Stimulated activated CD4-positive, alpha-beta T cell treated with anti-CD3 and anti-CD28 coated beads, TNF-alpha, amount 100 ng/mL, for 48 hours (primary cell): ENCODE measurements around the gene PPP1R13L.

ENCODE experiments used
- DNase-seq, 3 donors: peaks; one replicate each; pipeline ENCODE4 v3.0.0-alpha.2; 2020; ENCODE audit warnings: low read depth in 3 of 3

Gene PPP1R13L

GRCh38 chr19:45407091-45407375, 2.2 kb upstream of the PPP1R13L start:
- DNase-seq = no peak

GRCh38 chr19:45406226-45407090, 1.6 kb upstream of the PPP1R13L start, which contains the start of gene POLR1G:
TSS of gene POLR1G (plus strand) at chr19:45406644. CDS start at chr19:45406697, 53 bp downstream.
- peak; percentile 60 to 75 (median 65) for DNase-seq

- peak; percentile 68 to 79 (median 77) for DNase-seq
These were observed 761 bp upstream of the PPP1R13L start for GRCh38 chr19:45405435-45406225.

GRCh38 chr19:45403781-45404556, 900 bp downstream of the PPP1R13L start:
- DNase-seq = peak; percentile 44 to 67 (median 55)

DNA sequence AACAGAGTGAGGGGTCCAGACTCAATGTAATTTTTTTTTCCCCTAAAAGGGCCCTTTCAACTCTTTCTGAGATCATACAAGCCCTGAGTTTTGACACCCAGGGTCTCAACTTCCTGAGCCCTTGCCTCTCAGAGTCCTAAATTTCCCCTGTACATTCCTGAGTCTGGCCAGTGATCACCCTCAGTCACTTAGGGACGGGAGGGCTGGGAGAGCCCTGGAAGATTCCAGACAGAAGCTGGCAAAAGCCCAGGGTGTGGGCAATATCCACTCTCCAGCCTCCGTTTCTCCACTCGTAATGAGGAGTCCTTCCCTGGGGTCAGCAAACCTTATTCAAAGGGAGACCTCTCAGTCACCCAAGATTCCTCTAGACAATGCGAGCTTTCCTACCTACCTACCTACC, 1.6 kb downstream of the PPP1R13L start:
- no peak for DNase-seq

DNA sequence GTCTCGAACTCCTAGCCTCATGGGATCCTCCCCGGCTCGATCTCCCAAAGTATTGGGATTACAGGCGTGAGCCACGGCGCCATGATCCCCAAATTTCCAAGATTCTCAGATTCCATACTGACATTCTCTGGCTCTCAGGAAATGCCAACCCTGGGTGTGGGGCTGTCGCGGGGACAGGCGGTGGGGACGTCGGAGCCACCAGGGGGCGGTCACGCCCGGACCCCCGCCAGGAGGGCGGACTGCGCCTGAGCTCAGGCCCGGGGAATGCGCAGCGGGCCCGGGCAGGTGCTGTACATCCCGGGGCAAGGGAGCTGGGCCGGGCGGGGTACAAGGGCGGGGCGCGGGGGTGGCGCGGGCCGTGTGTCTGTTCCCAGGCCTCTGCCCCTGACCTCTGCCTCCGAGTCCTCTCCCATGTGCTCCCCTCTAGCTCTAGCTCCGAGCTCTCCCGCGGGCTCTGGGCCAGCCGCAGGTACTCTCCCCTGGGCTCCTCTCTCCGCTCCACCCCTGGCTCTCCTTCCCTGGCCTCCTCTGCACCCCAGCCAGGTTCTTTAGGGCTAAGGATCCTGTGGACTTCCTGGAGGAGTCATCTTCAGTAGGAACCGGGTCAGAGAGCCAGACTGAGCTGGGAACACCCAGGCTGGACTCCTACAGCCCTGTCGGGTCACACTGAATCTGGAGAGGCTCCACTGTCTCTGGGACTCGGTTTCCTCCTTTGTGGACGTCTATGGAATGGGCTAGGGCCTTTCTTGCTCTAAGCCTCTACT, 2.4 kb downstream of the PPP1R13L start:
- DNase-seq = no peak

- DNase-seq = no peak
These were observed 3.1 kb downstream of the PPP1R13L start for GRCh38 chr19:45401815-45402214.

GRCh38 chr19:45400192-45400591, 4.7 kb downstream of the PPP1R13L start:
- DNase-seq = no peak

- no peak for DNase-seq
These were observed 8.8 kb downstream of the PPP1R13L start for GRCh38 chr19:45395821-45396617.

DNA sequence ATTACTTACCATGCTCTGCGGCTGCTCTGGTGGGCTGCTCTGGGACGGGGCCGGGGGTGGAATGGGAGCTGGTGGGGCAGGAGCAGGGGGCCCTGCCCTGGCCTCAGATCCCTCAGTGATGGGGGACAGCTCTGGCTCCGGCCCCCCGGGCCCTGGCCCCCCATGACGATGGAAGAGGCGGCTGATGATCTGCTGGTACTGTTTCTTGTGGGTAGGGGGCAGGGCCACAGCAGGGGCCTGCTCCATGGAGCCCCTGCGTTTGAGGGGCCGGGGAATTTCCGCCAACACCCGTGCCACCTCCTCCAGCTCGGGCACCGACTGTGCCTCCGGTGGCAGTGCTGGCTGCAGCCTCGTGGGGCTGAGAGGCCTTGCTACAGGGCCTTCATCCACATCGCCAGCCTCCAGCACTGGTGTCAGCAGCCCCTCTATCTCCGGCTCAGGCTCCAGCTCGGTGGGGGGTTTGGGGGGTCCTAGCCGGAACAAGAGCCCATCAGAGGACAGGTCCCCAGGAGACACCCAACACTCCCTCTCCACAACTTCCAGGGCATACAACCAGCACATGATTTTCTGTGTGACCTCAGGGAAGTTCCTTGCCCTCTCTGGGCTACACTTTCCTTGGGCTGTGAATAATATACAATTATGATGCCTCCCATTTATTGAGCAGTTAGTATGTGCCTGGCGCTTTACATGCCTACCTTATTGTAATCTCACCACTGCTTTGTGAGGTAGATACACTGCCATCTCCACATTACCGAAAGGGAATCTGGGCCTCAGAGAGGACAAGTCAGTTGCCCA, 12.8 kb downstream of the PPP1R13L start:
- no peak for DNase-seq

DNA sequence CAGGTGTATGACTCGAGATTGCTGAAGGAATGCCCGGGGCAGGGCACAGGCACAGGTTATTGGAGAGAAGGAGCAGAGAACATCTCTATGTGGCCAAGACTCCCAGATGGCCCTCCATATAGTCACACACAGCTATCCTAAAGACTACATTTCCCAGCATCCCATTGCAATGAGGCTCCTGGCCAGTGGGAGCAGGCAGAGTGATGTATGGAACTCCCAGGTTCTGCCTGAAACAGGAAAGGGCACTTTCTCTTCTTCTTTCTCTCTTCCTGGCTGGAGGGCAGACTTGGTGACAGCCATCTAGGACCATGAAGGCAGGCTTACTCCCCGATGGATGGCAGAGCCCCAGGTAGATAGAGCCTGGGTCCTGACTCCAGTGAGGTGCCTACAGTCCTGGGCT, 13.5 kb downstream of the PPP1R13L start:
- DNase-seq = no peak

DNA sequence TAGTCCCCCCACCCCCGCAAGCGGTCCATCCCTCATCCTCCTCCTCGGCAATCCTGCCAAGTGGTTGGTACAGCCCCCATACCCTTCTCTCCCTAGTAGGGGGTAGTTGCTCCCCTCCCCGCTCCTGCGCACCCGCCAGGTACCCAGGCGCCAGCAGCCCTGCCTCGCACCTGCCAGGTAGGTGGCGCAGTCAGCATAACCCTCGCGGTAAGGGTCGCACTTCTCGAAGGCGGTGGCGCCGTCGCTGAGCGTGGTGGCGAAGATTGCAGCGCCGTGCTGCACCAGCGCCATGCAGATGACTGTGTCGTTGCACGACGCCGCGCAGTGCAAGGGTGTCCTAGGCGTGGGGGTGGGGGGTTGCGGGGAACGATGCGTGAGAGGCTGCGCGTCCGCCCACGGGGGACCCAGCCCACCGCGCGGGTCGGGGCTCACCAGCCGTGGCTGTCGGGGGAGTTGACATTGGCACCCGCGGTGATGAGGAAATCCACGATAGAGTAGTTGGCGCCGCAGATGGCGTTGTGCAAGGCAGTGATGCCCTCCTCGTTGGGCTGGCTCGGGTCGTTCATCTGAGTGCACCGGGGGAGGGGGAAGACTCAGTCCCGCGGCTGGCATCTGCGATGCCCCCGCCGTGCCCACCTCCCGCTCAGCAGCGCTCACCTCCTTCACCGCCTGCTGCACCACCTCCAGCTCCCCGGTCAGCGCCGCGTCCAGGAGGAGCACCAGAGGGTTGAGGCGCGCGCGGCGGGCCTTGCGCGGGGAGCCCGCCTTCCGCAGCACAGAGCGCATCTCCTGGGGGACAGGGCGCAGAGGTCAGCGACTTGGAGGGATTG, 19.3 kb downstream of the PPP1R13L start:
- DNase-seq = no peak

DNA sequence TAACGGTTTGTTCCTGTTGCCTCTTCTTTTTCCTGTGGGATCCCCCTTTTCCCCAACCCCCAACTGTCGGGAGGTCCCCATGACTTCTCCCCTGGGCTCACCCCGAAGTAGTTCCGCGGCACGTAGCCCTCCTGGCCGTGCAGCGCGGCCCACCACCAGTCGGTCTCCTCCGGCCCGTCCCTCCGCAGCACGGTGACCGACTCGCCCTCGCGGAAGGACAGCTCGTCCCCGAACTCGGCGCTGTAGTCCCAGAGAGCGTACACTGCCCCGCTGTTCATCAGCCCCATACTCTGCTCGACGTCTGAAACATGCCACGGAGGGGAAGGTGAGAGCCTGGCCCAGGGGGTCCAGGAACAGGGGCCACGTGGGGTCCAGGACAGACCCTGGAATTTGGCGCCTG, 22.4 kb downstream of the PPP1R13L start:
- DNase-seq = no peak

GRCh38 chr19:45380107-45380506, 24.8 kb downstream of the PPP1R13L start:
- no peak for DNase-seq

DNA sequence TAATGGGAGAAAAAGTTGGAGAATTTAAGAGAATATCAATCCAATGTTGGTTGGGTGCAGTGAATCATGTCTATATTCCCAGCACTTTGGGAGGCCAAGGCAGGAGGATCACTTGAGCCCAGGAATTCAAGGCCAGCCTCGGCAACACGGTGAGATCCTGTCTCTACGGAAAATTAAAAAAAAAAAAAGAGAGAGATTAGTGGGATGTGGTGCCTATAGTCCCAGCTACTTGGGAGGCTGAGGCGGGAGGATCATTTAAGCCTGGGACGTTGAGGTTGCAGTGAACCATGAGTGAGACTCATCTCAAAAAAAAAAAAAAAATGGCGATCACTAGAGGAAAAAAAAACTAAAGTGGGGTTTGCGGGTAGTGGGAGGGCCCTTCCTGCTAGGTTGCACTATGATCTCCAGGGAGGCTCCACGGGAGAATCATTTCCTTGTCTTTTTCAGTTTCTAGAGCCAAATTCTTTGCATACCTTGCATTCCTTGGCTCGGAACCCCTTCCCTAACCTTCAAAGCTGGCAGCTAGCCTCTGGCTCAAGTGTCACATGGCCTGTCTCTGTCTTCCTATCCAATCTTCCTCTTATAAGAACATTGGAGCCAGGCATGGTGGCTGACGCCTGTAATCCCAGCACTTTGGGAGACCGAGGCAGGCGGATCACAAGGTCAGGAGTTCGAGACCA, 28.7 kb downstream of the PPP1R13L start:
- no peak for DNase-seq

DNA sequence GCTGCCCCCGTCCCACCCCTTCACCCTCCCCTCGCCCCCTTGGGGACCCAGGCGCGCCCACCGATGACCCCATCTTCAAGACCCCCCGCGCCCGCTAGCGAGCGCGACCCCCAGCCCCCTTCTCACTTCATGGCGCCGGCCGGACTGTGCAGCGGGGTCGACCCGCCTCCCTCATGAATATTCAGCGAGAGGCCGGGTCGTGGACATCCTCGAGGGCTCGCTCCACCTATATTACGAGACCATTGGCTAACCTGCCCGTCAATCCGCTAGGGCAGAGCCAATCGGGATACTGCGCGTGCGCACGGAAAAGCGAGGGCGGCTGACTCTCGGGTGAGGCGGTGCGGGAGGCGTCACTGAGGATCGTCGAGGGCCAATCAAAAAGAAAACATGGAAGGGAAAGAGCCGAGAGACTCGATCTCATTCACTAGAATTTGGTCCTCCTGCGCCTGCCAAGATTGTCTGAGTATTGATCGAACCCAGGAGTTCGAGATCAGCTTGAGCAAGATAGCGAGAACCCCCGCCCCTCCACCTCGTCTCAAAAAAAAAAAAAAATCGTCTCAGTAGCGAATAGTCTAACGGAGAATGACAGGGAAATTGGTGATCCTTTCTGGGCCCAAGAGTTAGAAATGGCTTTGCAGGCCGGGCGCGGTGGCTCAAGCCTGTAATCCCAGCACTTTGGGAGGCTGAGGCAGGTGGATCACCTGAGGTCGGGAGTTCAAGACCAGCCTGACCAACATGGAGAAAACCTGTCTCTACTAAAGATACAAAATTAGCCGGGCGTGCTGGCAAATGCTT, 34.3 kb downstream of the PPP1R13L start, which contains the start of gene ERCC2:
Gene ERCC2, minus strand, starts transcription at position 164 of the 795 bp plus-strand sequence. Its CDS starts 33 bp downstream, at position 131.
- peak; percentile 99 to 100 (median 99) for DNase-seq

DNA sequence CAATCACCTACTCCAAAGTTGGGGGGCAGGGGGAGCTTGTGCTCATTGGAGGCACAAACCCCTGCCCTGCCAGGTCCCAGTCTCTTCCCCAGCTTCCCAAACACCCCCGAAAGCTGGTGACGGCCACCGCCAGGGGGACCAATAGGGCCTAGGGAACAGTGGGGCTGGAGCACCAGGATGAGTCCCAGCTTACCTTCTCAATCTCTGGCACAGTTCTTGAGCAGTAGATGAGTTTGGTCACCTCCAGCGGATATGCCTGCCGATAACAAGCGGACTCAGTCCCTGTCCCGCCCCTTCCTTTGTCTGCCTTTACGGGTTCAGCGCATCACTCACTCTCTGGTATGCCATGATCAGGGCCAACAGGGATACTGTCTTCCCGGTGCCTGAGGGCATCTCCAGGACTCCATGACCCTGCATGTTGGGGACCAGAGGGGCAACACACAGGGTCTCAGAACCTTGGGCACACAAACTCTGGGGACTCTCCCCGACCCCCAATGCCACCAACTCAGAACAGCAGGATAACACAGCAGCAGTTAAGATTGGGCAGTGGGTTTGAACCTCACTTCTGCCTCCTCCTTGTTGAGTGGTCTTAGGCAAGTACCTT, 36.0 kb downstream of the PPP1R13L start:
- no peak for DNase-seq
